Hematopoietic multipotent progenitor cell treated with erythropoietin and hydrocortisone succinate and interleukin-3 and kit ligand, for 15 days (in vitro differentiated cells): ENCODE measurements around the gene TNFSF10.
"Not testable (repeated sequence)": the region's sequence is repeated elsewhere in the genome, so short reads cannot be mapped to it uniquely, and the experiment has no call there.

Source experiments
- DNase-seq: peaks from one replicate; pipeline ENCODE4 v3.0.0-alpha.2; 2015; ENCODE audit warnings: low spot score

Gene TNFSF10

DNA sequence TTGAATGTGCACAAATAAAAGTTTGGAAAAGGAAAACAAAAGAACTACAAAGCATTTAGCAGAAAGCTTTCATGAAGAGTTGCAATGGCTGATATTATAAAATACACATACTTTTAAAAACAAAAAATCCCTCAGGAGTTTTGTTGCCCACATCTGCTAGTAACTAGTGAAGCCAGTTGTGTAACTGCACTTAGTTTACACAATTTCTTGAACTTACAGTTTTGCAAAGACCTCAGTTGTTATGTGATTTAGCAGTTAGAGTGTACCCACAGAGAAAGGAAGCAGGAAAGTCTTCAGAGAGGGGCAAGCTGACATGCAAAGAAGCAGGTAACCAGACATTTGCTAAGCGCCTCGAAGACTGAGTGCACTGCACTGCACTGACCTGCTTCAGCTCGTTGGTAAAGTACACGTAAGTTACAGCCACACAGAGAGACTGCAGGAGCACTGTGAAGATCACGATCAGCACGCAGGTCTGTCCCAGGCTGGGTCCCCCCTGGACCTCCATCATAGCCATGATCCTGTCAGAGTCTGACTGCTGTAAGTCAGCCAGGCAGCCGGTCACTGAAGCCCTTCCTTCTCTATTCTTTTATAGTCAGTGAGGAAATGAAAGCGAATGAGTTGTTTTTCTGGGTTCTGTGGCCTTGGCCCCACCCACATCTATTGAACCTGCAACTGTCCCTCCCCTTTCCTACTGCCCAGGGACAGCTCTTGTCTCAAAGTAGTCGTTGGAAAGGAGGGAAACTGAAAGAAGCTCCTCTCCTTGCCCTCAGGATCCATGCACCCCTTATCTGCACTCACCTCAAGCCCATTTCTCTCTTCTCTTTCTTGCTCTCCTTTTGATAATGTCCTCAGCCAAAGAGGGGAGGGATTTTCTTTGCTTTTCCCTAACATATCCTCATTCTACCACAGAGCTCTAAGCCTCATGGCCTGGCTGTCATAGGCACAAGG, at the start of gene TNFSF10:
TSS of gene TNFSF10 (minus strand) at position 560 of the 948 bp plus-strand sequence. CDS start at position 514, 46 bp downstream.
- peak; percentile 37 for DNase-seq

GRCh38 chr3:172569128-172570008, 46.1 kb upstream of the TNFSF10 start:
- DNase-seq = no peak

GRCh38 chr3:172568701-172569100, 45.5 kb upstream of the TNFSF10 start:
- DNase-seq = no peak

DNA sequence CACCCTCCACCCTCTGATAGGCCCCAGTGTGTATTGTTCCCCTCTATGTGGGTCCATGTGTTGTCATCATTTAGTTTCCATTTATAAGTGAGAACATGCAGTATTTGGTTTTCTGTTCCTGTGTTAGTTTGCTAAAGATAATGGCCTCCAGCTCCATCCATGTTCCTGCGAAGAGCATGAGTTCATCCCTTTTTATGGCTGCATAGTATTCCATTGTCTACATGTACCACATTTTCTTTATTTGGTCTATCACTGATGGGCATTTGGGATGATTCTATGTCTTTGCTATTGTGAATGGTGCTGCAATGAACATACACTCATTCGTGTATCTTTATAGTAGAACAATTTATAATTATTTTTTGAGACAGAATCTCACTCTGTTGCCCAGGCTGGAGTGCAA, 43.6 kb upstream of the TNFSF10 start:
- DNase-seq = not testable (repeated sequence)

- DNase-seq = no peak
Observed at GRCh38 chr3:172564499-172564898, 41.3 kb upstream of the TNFSF10 start.

DNA sequence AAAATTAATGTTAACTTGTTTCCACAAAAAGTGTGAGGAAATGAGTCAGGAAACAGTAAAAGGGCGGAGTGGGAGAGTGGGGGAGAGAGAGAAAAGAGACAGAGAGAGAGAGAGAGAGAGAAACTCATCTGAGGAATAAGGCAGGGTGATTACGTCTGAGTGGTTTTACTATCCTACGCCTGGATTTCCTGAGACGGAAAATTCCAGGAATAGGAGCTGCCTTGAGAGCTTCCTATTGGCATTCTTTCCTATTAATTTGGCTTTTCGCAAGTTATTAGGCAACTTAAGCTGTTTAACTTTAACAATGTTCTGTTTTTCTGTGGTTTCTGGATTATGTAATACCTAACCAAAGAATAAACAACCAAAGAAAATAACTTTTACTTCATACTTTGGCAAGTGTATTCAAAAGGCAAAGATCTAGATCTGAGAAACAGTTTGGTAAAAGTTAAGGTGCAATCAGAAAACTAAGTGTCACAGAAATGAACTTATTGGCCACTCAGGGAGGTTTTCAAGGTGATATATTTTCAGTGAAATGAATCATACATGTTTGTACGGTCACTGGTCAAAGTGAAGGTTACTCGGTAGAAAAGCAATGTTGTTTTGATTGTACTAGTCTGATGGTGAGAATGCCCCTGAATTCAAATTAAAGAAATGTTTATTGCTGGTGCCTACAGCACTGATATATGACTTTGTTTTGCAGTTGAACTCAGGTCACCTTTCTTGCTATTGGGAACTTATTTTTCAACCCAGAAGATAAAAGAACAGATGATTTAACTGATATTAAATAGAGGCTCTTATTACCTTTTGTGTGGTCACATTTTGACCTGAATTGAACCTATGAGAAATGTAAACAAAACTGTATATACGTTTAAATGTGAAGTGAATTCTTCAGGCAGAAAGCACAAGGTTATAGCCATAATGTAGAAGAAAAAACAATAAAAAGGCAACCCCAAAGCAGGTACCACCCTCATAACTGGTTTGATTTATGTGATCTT, 39.9 kb upstream of the TNFSF10 start:
- DNase-seq = no peak

GRCh38 chr3:172561897-172562640, 38.8 kb upstream of the TNFSF10 start:
- DNase-seq = no peak

DNA sequence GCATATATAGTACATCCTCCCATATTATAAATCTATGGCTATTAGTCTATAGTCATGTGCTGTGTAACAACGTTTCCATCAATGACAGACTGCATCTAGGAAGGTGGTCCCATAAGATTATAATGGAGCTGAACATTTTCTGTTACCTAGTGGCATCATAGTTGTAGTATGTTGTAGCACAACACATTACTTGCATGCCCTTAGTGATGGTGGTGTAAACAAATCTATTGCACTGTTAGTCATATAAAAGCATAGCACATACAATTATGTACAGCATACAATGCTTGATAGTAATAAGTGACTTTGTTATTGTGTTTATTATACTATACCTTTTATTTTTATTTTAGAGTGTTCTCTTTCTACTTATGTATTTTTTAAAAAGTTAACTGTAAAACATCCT, 37.4 kb upstream of the TNFSF10 start:
- no peak for DNase-seq

DNA sequence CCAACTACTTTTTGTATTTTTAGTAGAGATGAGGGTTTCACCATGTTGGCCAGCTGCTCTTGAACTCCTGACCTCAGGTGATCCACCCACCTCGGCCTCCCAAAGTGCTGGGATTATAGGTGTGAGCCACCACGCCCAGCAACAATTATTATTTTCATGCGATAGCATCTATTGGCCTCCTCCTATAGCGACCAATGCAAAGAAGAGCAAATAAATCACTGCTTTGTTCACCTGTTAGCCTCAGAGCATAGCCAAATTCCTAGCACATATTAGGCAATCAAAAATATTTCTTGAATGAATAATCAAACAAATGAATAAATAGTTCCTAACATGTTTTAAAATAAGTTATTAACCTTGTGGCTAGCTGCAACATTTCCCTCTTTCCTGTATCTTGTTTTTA, 36.8 kb upstream of the TNFSF10 start:
- DNase-seq = no peak

DNA sequence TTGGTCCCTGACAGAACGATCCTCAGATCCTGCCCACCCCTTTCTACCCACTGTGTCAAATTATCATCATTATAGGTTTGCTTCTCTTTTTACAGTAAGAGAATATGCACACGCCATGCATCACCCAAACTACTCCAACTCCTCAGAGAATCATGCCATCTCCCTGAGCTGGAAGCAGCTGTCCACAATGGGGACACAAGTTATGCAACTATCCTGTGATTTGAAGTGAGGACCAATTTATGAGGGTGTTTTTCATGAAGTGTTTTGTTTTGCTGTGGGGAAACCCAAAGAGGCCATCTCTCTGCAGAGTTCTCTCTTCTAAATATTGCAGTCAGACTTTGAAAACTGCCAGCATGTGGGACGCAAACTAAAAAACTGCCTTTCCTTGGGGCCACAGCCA, 35.8 kb upstream of the TNFSF10 start:
- no peak for DNase-seq

DNA sequence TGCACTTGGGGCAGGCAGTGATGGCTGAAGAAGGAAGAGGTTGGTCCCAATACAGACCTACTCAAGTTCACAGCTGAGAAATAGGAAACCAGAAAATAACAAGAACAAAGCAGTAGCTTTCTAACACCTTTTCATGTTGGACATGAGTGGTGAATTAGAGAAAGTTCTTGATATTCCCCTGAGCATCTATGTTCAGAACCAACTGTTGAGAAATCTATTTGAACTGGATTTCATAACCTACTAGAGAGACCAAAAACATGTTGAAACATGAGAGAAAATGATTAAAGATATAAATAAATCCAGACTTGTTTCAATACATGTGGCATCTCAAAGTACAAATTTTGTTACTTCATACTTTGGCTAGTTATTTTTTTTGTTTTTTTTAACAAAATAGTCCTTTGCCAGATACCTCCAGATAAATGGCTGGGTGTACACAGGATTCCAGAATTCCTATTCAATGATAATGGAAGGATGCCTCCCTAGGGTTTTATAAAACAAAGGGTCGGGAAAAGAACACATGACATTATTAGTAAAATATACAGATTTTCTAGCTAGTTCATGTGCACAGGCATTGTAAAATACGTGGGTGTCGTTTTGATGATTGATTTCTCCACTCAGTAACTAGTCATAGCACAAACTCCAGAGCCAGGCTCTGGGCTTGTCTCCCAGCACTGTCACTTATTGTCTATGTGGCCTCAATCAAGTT, 34.4 kb upstream of the TNFSF10 start:
- no peak for DNase-seq

- no peak for DNase-seq
Observed at GRCh38 chr3:172553526-172554252, 30.5 kb upstream of the TNFSF10 start.

GRCh38 chr3:172552607-172553006, 29.4 kb upstream of the TNFSF10 start:
- no peak for DNase-seq

GRCh38 chr3:172551874-172552273, 28.6 kb upstream of the TNFSF10 start:
- no peak for DNase-seq

- peak; percentile 46 for DNase-seq
Observed at GRCh38 chr3:172550347-172550943, 27.2 kb upstream of the TNFSF10 start.

DNA sequence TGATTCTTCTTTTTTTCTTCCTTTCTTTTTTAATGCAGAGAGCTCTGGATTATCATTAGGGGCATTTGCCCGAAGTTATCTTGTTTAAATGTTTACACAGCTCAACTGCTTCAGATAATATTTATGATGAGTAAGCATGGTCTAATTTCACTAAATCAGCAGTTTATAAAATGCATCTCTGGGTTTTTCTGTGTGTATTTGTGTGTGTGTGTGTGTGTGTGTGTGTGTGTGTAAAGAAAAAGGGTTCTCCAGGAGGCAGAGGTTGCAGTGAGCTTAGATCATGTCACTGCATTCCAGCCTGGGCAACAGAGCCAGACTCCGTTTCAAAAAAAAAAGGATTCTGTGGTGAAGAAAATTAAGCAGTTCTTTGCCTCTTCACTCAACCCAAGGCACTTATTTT, 25.9 kb upstream of the TNFSF10 start:
- DNase-seq = no peak

DNA sequence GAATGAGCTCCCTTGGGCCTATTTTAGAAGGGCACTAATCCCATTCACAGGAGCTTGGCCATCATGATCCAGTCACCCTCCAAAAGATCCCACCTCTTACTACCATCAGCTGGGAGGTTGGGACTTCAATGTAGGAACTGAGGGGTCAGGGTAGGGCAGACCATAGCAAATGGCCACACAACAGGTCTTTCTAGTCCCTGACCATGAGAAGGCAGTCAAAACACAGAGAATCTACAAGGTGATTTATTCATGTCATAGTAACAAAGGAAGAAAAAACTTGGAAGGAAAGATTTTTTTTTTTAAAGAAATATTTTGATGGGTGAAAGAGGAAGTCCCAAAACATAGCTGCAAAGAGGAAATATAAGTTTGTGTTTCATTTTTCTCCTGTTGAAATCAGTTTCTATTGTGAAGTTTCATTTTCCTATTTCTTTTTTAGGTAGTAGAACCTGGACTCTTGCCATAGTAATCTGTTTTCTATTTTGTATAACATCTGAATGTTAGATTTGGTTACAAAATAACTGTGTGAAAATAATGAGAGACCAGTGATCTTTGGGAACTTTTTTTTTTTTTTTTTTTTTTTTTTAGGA, 23.5 kb upstream of the TNFSF10 start:
- DNase-seq = no peak

DNA sequence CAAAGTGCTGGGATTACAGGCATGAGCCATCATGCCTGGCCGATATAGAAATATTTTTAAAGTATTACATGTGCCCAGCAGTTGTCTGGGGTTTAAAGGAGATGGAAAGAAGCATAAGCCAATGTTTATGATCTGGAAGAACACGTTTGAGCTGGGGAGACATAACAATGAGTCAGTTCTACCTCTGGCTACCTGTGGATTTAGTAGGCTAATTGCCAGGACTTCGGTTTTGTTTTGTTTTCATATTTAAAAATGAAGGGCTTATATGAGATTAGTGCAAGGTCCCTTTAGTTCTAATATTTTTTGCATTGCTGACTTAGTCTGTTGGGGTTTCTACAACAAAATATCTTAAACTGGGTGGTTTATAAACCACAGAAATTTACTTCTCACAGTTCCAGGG, 22.9 kb upstream of the TNFSF10 start:
- DNase-seq = no peak

GRCh38 chr3:172544404-172544803, 21.2 kb upstream of the TNFSF10 start:
- DNase-seq = no peak
